ENCODE data around the gene HMOX2.

HMOX2 gene

GRCh38 chr16:4475880-4476788, at the start of gene HMOX2:
Gene HMOX2, plus strand, starts transcription at chr16:4476398. Its CDS starts 29,127 bp downstream, at chr16:4505525.
- DNase-seq: peak; percentile 87

- no peak for DNase-seq
Observed at GRCh38 chr16:4426722-4427372, 49.4 kb upstream of the HMOX2 start.

- no peak for DNase-seq
Observed at GRCh38 chr16:4428500-4428899, 47.7 kb upstream of the HMOX2 start.

GRCh38 chr16:4431023-4431422, 45.2 kb upstream of the HMOX2 start:
- no peak for DNase-seq

GRCh38 chr16:4433228-4433627, 43.0 kb upstream of the HMOX2 start:
- no peak for DNase-seq

GRCh38 chr16:4433914-4434787, 42.0 kb upstream of the HMOX2 start:
- DNase-seq: no peak

GRCh38 chr16:4435337-4436067, 40.7 kb upstream of the HMOX2 start:
- no peak for DNase-seq

GRCh38 chr16:4437366-4437765, 38.8 kb upstream of the HMOX2 start:
- DNase-seq: no peak

GRCh38 chr16:4442371-4442770, 33.8 kb upstream of the HMOX2 start:
- DNase-seq: no peak

- DNase-seq: no peak
Observed at GRCh38 chr16:4443271-4443670, 32.9 kb upstream of the HMOX2 start.

GRCh38 chr16:4443986-4444385, 32.2 kb upstream of the HMOX2 start:
- DNase-seq: no peak

- no peak for DNase-seq
Observed at GRCh38 chr16:4450430-4450829, 25.8 kb upstream of the HMOX2 start.

- DNase-seq: no peak
Observed at GRCh38 chr16:4450931-4451519, 25.2 kb upstream of the HMOX2 start.

GRCh38 chr16:4452674-4453073, 23.5 kb upstream of the HMOX2 start:
- DNase-seq: no peak

GRCh38 chr16:4454623-4455022, 21.6 kb upstream of the HMOX2 start:
- DNase-seq: no peak

GRCh38 chr16:4455081-4455480, 21.1 kb upstream of the HMOX2 start:
- no peak for DNase-seq

- no peak for DNase-seq
Observed at GRCh38 chr16:4455951-4456350, 20.2 kb upstream of the HMOX2 start.

- no peak for DNase-seq
Observed at GRCh38 chr16:4460936-4461249, 15.3 kb upstream of the HMOX2 start.

GRCh38 chr16:4461250-4462085, 14.7 kb upstream of the HMOX2 start:
- no peak for DNase-seq

- DNase-seq: no peak
Observed at GRCh38 chr16:4463522-4464163, 12.6 kb upstream of the HMOX2 start.

All from NCI-H1092 treated with DMSO at 0.1 percent for 48 hours (cell line).